Hepatocyte (in vitro differentiated cells): Measurements from ENCODE around the gene STK38L.

ENCODE experiments used
- EZH2 ChIP-seq: fragments of 200-600 bp; sonication (generic); IDR thresholded peaks from 2 replicates; pipeline ENCODE4 v1.6.1; 2016; ENCODE audit warnings: antibody characterized with exemption, mild to moderate bottlenecking, borderline replicate concordance
- TF ChIP-seq, protein P1 (sequence below): fragments of 200-600 bp; sonication (generic); IDR thresholded peaks from 2 replicates; pipeline ENCODE4 v1.5.1; 2016; ENCODE audit warnings: antibody characterized with exemption, mild to moderate bottlenecking; ENCODE audit not compliant: poor library complexity

DNA sequence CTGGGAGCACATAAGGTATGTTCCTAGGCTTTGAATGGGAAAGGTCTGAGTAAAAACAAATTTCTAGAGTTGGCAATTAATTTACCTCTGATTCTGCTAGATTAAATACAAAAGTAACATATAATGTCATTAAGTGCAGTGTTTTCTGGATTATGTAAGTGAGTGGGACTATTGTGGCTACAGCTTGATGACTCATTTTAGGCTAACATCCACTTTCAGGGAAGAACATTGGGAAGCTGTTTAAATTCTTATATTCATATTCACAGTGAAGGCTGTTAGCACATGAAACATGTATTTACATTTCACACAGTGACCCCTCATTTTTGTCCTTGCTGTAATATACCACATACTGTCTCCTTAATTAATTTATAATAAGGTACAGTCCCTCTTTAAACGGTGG, 75.3 kb downstream of the STK38L start:
- TF ChIP-seq, protein P1, sequence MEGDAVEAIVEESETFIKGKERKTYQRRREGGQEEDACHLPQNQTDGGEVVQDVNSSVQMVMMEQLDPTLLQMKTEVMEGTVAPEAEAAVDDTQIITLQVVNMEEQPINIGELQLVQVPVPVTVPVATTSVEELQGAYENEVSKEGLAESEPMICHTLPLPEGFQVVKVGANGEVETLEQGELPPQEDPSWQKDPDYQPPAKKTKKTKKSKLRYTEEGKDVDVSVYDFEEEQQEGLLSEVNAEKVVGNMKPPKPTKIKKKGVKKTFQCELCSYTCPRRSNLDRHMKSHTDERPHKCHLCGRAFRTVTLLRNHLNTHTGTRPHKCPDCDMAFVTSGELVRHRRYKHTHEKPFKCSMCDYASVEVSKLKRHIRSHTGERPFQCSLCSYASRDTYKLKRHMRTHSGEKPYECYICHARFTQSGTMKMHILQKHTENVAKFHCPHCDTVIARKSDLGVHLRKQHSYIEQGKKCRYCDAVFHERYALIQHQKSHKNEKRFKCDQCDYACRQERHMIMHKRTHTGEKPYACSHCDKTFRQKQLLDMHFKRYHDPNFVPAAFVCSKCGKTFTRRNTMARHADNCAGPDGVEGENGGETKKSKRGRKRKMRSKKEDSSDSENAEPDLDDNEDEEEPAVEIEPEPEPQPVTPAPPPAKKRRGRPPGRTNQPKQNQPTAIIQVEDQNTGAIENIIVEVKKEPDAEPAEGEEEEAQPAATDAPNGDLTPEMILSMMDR = no peak
- no peak for TF ChIP-seq EZH2
